ENCODE results near the gene KCNT2. TPM values are rescaled to one million over a fixed set of nuclear protein-coding genes. Genes with fewer than 3 reads are reported as not detected.

Gene KCNT2
- total and polyA plus RNA-seq, 9 of the 15 experiments (the other 6 are each of a cell fraction or from before 2014, with no cell fraction given): 0.13 to 0.73 (median 0.28) TPM

- no peak overlapping the region for H3K27ac ChIP-seq (ENCODE audit: extremely low read depth, low read depth, low read length)
- no peaks in the 10 kb centered on the region for H3K4me1 ChIP-seq (replicated peaks in 1 of 2; ENCODE audit: control insufficient read depth in 2 of 2, insufficient read depth in 2 of 2, low read length in 2 of 2)
- H3K79me2 ChIP-seq (ENCODE audit: control insufficient read depth, insufficient read depth, low read length): no peaks in the 10 kb centered on the region
- no peaks in the 10 kb centered on the region for H4K20me1 ChIP-seq (replicated peaks; ENCODE audit: control insufficient read depth, insufficient read depth, low read length)
- FAIRE-seq: no peak
- no peaks in the 10 kb centered on the region for H3K9me1 ChIP-seq (ENCODE audit: control insufficient read depth, insufficient read depth, low read length)
- no peak overlapping the region for H3K4me3 ChIP-seq
- no peaks in the 10 kb centered on the region; the same call in 1 of the 2 replicates for H3K9me3 ChIP-seq (replicated peaks; ENCODE audit: control insufficient read depth, insufficient read depth, low read depth, low read length)
- BruUV-seq (replicated peaks): no TSS peak
- no peak for DNase-seq (ENCODE audit: extremely low read depth in 1 of 4, low spot score in 3 of 4)
- POLR2A ChIA-PET: no interaction called here
- H3K27me3 ChIP-seq (ENCODE audit: control insufficient read depth in 2 of 2, insufficient read depth in 2 of 2, low read length in 2 of 2): no peaks in the 10 kb centered on the region
- no peak overlapping the region for H3K4me2 ChIP-seq (ENCODE audit: insufficient read depth, low read length)
- no peak overlapping the region for H2AFZ ChIP-seq (ENCODE audit: low read depth, low read length)
- no peak for ATAC-seq
- CTCF ChIA-PET (ENCODE audit: low intra/inter-chr PET ratio): no interaction called here
- no peak overlapping the region for H3K9ac ChIP-seq (ENCODE audit: insufficient read depth in 1 of 2, low read depth in 2 of 2, low read length in 2 of 2)
- WGBS (ENCODE audit: insufficient coverage, low coverage, missing lambda C conversion rate): 10% methylated on average over 3 of the region's 3 CpGs
- intact Hi-C loops (cut with micrococcal nuclease): no loop called here
- H3K36me3 ChIP-seq (ENCODE audit: control insufficient read depth, insufficient read depth, low read length): no peaks in the 10 kb centered on the region
- in situ Hi-C loops (cut with MboI): no loop called here
- TF ChIP-seq, protein P1, sequence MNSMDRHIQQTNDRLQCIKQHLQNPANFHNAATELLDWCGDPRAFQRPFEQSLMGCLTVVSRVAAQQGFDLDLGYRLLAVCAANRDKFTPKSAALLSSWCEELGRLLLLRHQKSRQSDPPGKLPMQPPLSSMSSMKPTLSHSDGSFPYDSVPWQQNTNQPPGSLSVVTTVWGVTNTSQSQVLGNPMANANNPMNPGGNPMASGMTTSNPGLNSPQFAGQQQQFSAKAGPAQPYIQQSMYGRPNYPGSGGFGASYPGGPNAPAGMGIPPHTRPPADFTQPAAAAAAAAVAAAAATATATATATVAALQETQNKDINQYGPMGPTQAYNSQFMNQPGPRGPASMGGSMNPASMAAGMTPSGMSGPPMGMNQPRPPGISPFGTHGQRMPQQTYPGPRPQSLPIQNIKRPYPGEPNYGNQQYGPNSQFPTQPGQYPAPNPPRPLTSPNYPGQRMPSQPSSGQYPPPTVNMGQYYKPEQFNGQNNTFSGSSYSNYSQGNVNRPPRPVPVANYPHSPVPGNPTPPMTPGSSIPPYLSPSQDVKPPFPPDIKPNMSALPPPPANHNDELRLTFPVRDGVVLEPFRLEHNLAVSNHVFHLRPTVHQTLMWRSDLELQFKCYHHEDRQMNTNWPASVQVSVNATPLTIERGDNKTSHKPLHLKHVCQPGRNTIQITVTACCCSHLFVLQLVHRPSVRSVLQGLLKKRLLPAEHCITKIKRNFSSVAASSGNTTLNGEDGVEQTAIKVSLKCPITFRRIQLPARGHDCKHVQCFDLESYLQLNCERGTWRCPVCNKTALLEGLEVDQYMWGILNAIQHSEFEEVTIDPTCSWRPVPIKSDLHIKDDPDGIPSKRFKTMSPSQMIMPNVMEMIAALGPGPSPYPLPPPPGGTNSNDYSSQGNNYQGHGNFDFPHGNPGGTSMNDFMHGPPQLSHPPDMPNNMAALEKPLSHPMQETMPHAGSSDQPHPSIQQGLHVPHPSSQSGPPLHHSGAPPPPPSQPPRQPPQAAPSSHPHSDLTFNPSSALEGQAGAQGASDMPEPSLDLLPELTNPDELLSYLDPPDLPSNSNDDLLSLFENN (IDR thresholded peaks at IDR 0.05; ENCODE audit: low read depth in 2 of 2, low read length in 2 of 2): no peak
- no peak for TF ChIP-seq STAT5B (CRISPR knock-in tag; IDR thresholded peaks at IDR 0.05)
- TF ChIP-seq HNRNPUL1 (IDR thresholded peaks at IDR 0.05; ENCODE audit: low read length): no peak
- TF ChIP-seq SMARCE1 (IDR thresholded peaks at IDR 0.05): no peak
- TF ChIP-seq BRD9 (IDR thresholded peaks at IDR 0.05; ENCODE audit: low read depth, partially characterized antibody): no peak
- no peak for TF ChIP-seq ZNF592 (IDR thresholded peaks at IDR 0.05)
- TF ChIP-seq, protein P2, sequence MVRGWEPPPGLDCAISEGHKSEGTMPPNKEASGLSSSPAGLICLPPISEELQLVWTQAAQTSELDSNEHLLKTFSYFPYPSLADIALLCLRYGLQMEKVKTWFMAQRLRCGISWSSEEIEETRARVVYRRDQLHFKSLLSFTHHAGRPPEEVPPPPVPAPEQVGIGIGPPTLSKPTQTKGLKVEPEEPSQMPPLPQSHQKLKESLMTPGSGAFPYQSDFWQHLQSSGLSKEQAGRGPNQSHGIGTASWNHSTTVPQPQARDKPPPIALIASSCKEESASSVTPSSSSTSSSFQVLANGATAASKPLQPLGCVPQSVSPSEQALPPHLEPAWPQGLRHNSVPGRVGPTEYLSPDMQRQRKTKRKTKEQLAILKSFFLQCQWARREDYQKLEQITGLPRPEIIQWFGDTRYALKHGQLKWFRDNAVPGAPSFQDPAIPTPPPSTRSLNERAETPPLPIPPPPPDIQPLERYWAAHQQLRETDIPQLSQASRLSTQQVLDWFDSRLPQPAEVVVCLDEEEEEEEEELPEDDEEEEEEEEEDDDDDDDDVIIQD (CRISPR knock-in tag; IDR thresholded peaks at IDR 0.05): no peak
- TF ChIP-seq IFI16 (CRISPR knock-in tag; IDR thresholded peaks at IDR 0.05): no peak
- TF ChIP-seq NCOA1 (IDR thresholded peaks at IDR 0.05; ENCODE audit: low read depth): no peak
- no peak for TF ChIP-seq LEF1 (IDR thresholded peaks at IDR 0.05)
- TF ChIP-seq, protein P3, sequence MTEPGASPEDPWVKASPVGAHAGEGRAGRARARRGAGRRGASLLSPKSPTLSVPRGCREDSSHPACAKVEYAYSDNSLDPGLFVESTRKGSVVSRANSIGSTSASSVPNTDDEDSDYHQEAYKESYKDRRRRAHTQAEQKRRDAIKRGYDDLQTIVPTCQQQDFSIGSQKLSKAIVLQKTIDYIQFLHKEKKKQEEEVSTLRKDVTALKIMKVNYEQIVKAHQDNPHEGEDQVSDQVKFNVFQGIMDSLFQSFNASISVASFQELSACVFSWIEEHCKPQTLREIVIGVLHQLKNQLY (CRISPR knock-in tag; conservative IDR thresholded peaks at IDR 0.05): no peak
- no peak for TF ChIP-seq CCAR2 (IDR thresholded peaks at IDR 0.05; ENCODE audit: low read depth, low read length)
- no peak for TF ChIP-seq ZNF408 (CRISPR knock-in tag; IDR thresholded peaks at IDR 0.05; ENCODE audit: low read depth)
- TF ChIP-seq SUPT5H (IDR thresholded peaks at IDR 0.05): no peak
- TF ChIP-seq ZNF436 (CRISPR knock-in tag; IDR thresholded peaks at IDR 0.05): no peak
Measured at GRCh38 chr1:196590959-196591358, 17.3 kb downstream of the KCNT2 start.
